ENCODE data around the gene ITGA6.

DNA sequence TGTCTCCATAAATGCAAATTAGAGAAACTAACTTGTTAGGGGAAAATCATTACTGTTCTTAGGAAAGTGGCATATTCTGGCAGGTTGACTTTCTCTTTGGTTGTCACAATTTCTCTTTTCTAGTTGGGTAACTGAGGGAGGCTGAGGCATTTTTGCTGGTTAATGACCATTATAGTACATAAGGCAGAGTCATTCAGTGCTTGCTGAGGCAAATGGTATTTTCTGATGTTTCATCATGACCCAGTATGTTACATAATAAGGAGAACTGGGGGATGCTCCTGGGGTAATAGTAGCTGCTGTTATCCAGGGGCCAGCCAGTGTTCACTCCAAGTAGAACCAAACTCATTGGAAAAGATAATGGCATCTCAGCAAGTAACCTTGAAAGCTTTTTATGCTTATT lies 62.3 kb downstream of the ITGA6 start:
- TF ChIP-seq, protein P1, sequence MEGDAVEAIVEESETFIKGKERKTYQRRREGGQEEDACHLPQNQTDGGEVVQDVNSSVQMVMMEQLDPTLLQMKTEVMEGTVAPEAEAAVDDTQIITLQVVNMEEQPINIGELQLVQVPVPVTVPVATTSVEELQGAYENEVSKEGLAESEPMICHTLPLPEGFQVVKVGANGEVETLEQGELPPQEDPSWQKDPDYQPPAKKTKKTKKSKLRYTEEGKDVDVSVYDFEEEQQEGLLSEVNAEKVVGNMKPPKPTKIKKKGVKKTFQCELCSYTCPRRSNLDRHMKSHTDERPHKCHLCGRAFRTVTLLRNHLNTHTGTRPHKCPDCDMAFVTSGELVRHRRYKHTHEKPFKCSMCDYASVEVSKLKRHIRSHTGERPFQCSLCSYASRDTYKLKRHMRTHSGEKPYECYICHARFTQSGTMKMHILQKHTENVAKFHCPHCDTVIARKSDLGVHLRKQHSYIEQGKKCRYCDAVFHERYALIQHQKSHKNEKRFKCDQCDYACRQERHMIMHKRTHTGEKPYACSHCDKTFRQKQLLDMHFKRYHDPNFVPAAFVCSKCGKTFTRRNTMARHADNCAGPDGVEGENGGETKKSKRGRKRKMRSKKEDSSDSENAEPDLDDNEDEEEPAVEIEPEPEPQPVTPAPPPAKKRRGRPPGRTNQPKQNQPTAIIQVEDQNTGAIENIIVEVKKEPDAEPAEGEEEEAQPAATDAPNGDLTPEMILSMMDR (tag by site-specific recombination; IDR thresholded peaks at IDR 0.05): no peak
- no peak for TF ChIP-seq SP7 (tag by site-specific recombination; IDR thresholded peaks at IDR 0.05)

All from HEK293 (cell line).